Lower lobe of right lung (tissue), 2 donors: ENCODE data around the gene SLC25A21. TPM values are rescaled to one million over a fixed set of nuclear protein-coding genes. Genes with fewer than 3 reads are reported as not detected.

Experiments used
- ATAC-seq, 2 donors: fragments of 200-7000 bp; cut with Tn5 transposase; one replicate each; pipeline ENCODE4 v1.9.1; 2020 to 2022; ENCODE audit warnings: mild to moderate bottlenecking in 2 of 2, moderate library complexity in 2 of 2
- DNase-seq: peaks from one replicate; pipeline ENCODE4 v3.0.0-alpha.2; 2020
- H3K27ac ChIP-seq: fragments of 200-600 bp; one replicate; pipeline ENCODE4 v1.8.0; 2022
- H3K27me3 ChIP-seq: fragments of 200-600 bp; one replicate; pipeline ENCODE4 v1.8.0; 2022; ENCODE audit warnings: low read depth
- H3K36me3 ChIP-seq: fragments of 200-600 bp; one replicate; pipeline ENCODE4 v1.8.0; 2022; ENCODE audit warnings: mild to moderate bottlenecking
- H3K4me1 ChIP-seq: fragments of 200-600 bp; one replicate; pipeline ENCODE4 v1.8.0; 2022
- H3K4me3 ChIP-seq: fragments of 200-600 bp; one replicate; pipeline ENCODE4 v1.8.0; 2022; ENCODE audit warnings: mild to moderate bottlenecking
- H3K9me3 ChIP-seq: fragments of 200-600 bp; one replicate; pipeline ENCODE4 v1.8.0; 2022
- intact Hi-C: fragments of 100-400 bp; cut with DNase I; formaldehyde crosslinking; loops from one replicate; pipeline ENCODE4 v1.11.0; 2022
- total RNA-seq: library from RNA; stranded (reverse); fragmentation: NEBNext Ultra II Directional; extraction: Animal tissue kit (Norgen Biotek cat#: 25700); gene quantifications from one replicate; pipeline ENCODE4 v1.2.1, GENCODE V29; 2021
- TF ChIP-seq, protein P1 (sequence below): fragments of 200-600 bp; IDR thresholded peaks from one replicate; pipeline ENCODE4 v1.8.0; 2022; ENCODE audit warnings: antibody characterized with exemption, mild to moderate bottlenecking
- donor health status: DM: no; HTN: yes; CAD: no; lungs with severe emphysema.

SLC25A21 gene
- total RNA-seq, 1 donor from 2014 or later: 0.38 TPM

DNA sequence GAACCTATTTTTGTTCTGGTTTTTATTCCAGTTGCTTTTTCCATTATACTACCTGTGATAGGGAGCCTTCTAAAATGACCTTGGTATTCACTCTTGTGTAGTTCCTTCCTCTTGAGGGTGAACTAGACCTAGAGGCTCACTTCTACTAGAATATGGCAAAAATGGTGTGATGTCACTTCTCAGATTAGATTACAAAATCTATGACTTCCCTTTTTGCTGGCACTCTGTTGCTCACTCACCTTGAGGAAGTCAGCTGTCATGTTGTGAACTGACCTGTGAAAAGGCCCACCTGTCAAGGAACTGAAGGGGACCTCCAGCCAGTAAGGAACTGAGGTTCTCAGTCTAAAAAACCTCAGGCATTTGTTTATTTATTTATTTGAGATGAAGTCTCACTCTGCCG lies 31.0 kb upstream of the SLC25A21 start:
- no peak overlapping the region for H3K27ac ChIP-seq
- intact Hi-C loops: no loop called here
- no peak for ATAC-seq
- no peaks in the 10 kb centered on the region for H3K4me1 ChIP-seq
- DNase-seq: no peak
- no peak overlapping the region for H3K4me3 ChIP-seq
- H3K27me3 ChIP-seq: no peaks in the 10 kb centered on the region
- TF ChIP-seq, protein P1, sequence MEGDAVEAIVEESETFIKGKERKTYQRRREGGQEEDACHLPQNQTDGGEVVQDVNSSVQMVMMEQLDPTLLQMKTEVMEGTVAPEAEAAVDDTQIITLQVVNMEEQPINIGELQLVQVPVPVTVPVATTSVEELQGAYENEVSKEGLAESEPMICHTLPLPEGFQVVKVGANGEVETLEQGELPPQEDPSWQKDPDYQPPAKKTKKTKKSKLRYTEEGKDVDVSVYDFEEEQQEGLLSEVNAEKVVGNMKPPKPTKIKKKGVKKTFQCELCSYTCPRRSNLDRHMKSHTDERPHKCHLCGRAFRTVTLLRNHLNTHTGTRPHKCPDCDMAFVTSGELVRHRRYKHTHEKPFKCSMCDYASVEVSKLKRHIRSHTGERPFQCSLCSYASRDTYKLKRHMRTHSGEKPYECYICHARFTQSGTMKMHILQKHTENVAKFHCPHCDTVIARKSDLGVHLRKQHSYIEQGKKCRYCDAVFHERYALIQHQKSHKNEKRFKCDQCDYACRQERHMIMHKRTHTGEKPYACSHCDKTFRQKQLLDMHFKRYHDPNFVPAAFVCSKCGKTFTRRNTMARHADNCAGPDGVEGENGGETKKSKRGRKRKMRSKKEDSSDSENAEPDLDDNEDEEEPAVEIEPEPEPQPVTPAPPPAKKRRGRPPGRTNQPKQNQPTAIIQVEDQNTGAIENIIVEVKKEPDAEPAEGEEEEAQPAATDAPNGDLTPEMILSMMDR: no peak
- H3K9me3 ChIP-seq: peaks cover 10% of the 10 kb centered on the region
- no peaks in the 10 kb centered on the region for H3K36me3 ChIP-seq

DNA sequence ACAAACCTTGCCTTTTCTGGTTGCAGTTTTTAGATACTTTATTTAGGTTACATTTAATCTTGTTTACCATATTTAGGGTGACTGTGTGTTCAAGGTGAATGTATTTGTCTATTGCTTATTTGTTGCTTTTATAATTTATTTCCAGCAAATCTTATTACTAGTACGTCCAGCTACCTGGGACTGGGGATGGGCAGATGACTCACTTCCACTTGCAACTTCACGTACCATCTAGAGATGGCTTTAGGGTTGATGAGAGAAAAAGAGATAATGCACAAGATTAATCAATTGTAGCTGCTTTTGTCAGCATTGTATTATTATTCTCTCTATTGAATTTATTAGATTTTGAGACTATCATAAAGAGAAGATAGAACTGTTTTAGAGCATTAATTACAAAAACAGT lies 30.4 kb upstream of the SLC25A21 start:
- no peaks in the 10 kb centered on the region for H3K27me3 ChIP-seq
- no peak overlapping the region for H3K4me3 ChIP-seq
- DNase-seq (no peak), ATAC-seq (no peak)
- no peaks in the 10 kb centered on the region for H3K36me3 ChIP-seq
- peaks cover 10% of the 10 kb centered on the region for H3K9me3 ChIP-seq
- intact Hi-C loops: no loop called here
- no peaks in the 10 kb centered on the region for H3K4me1 ChIP-seq
- no peak overlapping the region for H3K27ac ChIP-seq
- TF ChIP-seq, protein P1: no peak

DNA sequence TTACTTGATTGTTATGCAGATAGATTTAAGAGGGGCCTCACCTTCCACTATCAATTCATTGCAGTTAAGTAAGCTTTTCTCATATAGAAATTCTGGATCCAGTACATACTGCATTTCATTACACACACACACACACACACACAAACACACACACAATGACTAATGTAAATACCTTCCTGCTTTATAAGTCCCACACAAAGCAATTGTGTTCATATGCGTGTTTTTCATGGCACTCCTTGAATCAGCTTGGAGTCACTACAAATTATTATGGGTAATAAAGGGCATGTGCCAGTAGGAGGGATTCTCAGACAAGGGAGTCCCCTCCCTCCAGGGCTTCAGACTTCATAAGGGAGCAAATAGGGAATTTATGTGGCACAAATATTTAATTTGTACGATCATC lies 29.9 kb upstream of the SLC25A21 start:
- H3K27me3 ChIP-seq: no peaks in the 10 kb centered on the region
- TF ChIP-seq, protein P1: no peak
- no peak overlapping the region for H3K4me3 ChIP-seq
- intact Hi-C loops: no loop called here
- H3K9me3 ChIP-seq: peaks cover 10% of the 10 kb centered on the region
- H3K4me1 ChIP-seq: no peaks in the 10 kb centered on the region
- DNase-seq: no peak
- no peaks in the 10 kb centered on the region for H3K36me3 ChIP-seq
- H3K27ac ChIP-seq: no peak overlapping the region
- no peak for ATAC-seq

DNA sequence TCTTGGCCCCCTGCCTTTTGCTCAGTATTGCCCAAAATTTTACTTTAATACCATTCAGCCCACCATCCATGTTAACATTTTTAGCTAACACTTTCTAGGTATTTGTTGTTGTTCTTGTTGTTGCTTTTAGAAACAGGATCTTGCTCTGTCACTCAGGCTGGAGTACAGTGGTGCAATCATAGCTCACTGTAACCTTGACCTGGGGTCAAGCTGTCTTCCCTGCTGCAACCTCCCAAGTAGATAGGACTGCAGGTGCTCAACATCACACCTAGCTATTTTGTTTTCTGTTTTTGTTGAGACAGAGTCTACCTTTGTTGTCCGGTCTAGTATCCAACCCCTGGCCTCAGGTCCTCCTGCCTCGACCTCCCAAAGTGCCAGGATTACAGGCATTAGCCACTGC lies 29.3 kb upstream of the SLC25A21 start:
- no peaks in the 10 kb centered on the region for H3K36me3 ChIP-seq
- no peaks in the 10 kb centered on the region for H3K27me3 ChIP-seq
- H3K4me1 ChIP-seq: no peaks in the 10 kb centered on the region
- no peak for DNase-seq
- TF ChIP-seq, protein P1: no peak
- H3K9me3 ChIP-seq: peaks cover 8% of the 10 kb centered on the region
- no peak overlapping the region for H3K27ac ChIP-seq
- intact Hi-C loops: no loop called here
- no peak for ATAC-seq
- H3K4me3 ChIP-seq: no peak overlapping the region

DNA sequence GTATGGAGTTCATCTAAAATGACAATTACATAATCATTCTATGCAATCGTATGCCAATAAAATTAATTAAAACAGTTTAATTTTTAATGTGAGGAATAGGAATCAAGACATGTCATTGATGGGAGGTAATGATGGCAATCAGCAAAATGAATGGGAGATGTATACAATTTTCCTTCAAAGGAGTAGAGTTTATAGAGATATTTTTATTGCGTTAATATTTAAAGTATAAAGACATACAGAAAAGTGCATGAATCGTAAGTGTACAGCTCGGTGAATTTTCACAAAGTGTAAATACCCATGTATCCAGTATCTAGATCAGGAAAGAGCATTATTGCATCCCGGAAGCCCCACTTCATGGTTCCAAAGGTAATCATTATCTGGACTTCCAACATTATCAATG lies 26.5 kb upstream of the SLC25A21 start:
- Histone ChIP-seq H3K27ac (no peak overlapping the region), H3K4me1 (no peaks in the 10 kb centered on the region), H3K27me3 (no peaks in the 10 kb centered on the region), H3K9me3 (no peaks in the 10 kb centered on the region), H3K36me3 (no peaks in the 10 kb centered on the region), H3K4me3 (no peak overlapping the region)
- TF ChIP-seq, protein P1: no peak
- no peak for ATAC-seq
- intact Hi-C loops: no loop called here
- DNase-seq: no peak

DNA sequence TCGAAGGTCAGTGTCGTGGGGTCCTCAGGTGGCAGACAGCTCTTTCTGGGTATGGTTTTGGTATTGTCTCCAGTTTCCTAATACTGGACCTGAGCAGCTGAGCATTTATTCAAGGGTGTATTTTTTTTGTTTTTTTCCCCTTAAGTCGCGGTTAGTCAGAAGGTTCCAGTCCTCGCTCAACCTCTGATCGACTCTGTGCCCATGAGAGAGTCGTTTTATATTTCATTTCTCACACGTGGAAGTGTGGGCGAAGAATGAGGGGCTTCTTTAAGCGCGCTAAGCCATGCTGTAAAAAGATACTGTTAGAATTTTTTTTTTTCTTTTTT lies 25.8 kb upstream of the SLC25A21 start:
- TF ChIP-seq, protein P1: no peak
- intact Hi-C loops: no loop called here
- DNase-seq (no peak), ATAC-seq (no peak)
- H3K4me3 ChIP-seq: peak overlapping the region; percentile 62
- no peaks in the 10 kb centered on the region for H3K36me3 ChIP-seq
- H3K4me1 ChIP-seq: no peaks in the 10 kb centered on the region
- peak overlapping the region; percentile 86 for H3K27ac ChIP-seq
- H3K9me3 ChIP-seq: no peaks in the 10 kb centered on the region
- no peaks in the 10 kb centered on the region for H3K27me3 ChIP-seq
